CD4-positive, CD25-positive, alpha-beta regulatory T cell (primary cell): ENCODE data around the gene SLC6A11. TPM values are rescaled to one million over a fixed set of nuclear protein-coding genes. Genes with fewer than 3 reads are reported as not detected.

Experiments used
- ATAC-seq, 2 donors: fragments of 150-1000 bp; cut with Tn5 transposase; one replicate each; pipeline ENCODE4 v1.10.0; 2021; ENCODE audit warnings: low read depth in 2 of 2, moderate number of reproducible peaks in 2 of 2, moderate library complexity in 1 of 2
- DNase-seq, 3 donors: peaks; one replicate each; pipeline versions ENCODE4 v3.0.0 to v3.0.0-alpha.2; 2012 to 2022; ENCODE audit warnings: mixed read lengths in 1 of 3
- H3K27ac ChIP-seq: one replicate; pipeline ENCODE4 v1.7.0; 2013; ENCODE audit warnings: mild to moderate bottlenecking, low read length; ENCODE audit not compliant: insufficient read depth, poor library complexity, severe bottlenecking
- H3K27me3 ChIP-seq: one replicate; pipeline ENCODE4 v1.7.0; 2013; ENCODE audit warnings: low read length; ENCODE audit not compliant: control insufficient read depth, insufficient read depth
- H3K36me3 ChIP-seq: one replicate; pipeline ENCODE4 v1.7.0; 2013; ENCODE audit warnings: mild to moderate bottlenecking, low read length, moderate library complexity; ENCODE audit not compliant: control insufficient read depth, insufficient read depth
- H3K4me1 ChIP-seq: 2 replicates; pipeline ENCODE4 v1.7.0; 2013; ENCODE audit warnings: mild to moderate bottlenecking, low read length; ENCODE audit not compliant: insufficient read depth, control insufficient read depth, poor library complexity, severe bottlenecking
- H3K4me3 ChIP-seq: one replicate; pipeline ENCODE4 v1.7.0; 2013; ENCODE audit warnings: low read depth, mild to moderate bottlenecking, low read length, moderate library complexity
- H3K9me3 ChIP-seq, 2 experiments: 1 replicate in 1 of 2; 2 replicates in 1 of 2; pipeline ENCODE4 v1.7.0; 2013; ENCODE audit warnings: low read length in 2 of 2, mild to moderate bottlenecking in 1 of 2, moderate library complexity in 1 of 2; ENCODE audit not compliant: control insufficient read depth in 2 of 2
- H3K27ac Mint-ChIP-seq, 3 donors: one replicate each; pipeline ENCODE4 v1.8.0; 2020 to 2022; ENCODE audit warnings: mild to moderate bottlenecking in 3 of 3, mixed read lengths in 3 of 3, moderate library complexity in 2 of 3
- H3K27me3 Mint-ChIP-seq: one replicate; pipeline ENCODE4 v1.8.0; 2022; ENCODE audit warnings: mild to moderate bottlenecking, mixed read lengths
- H3K36me3 Mint-ChIP-seq: one replicate; pipeline ENCODE4 v1.8.0; 2020; ENCODE audit warnings: mixed read lengths
- H3K4me1 Mint-ChIP-seq, 4 donors: one replicate each; pipeline ENCODE4 v1.8.0; 2020 to 2022; ENCODE audit warnings: mixed read lengths in 4 of 4, mild to moderate bottlenecking in 1 of 4
- H3K4me3 Mint-ChIP-seq, 4 donors: one replicate each; pipeline ENCODE4 v1.8.0; 2020 to 2022; ENCODE audit warnings: mild to moderate bottlenecking in 4 of 4, mixed read lengths in 4 of 4, moderate library complexity in 3 of 4
- H3K9me3 Mint-ChIP-seq, 7 donors: one replicate each; pipeline ENCODE4 v1.8.0; 2020 to 2022; ENCODE audit warnings: mixed read lengths in 7 of 7, mild to moderate bottlenecking in 3 of 7, moderate library complexity in 2 of 7
- polyA plus RNA-seq, 4 donors: library from polyadenylated mRNA; unstranded; fragments of 300-500 nt; fragmentation: Illumina TruSeq; gene quantifications; one replicate each; pipeline ENCODE4 v1.2.3, GENCODE V29; 2021
- total RNA-seq: library from RNA; stranded (reverse); gene quantifications from one replicate; pipeline ENCODE4 v1.2.3, GENCODE V29; 2022

SLC6A11 gene
- total and polyA plus RNA-seq, 5 donors from 2014 or later = not detected

DNA sequence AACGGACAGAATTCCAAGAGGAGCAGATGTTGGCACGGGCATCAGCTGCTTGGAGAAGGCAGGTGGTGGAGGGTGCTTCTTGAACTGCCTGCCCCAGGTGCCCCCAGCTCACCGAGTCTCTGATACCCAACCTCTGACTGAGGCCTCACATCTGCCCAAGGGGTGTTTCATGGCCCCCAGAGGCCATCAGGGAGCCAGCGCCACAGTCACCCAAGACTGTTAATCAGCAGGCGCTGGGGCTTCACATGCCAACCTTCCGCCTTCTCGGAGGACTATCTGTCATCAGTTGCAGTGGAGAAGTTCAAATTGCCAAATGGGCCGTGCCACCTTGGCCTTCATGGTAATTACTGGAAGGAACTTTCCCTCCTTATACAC is 114.6 kb downstream of the SLC6A11 start:
- H3K4me3 Mint-ChIP-seq = no peak overlapping the region
- Histone ChIP-seq H3K27ac (no peak overlapping the region), H3K27me3 (no peaks in the 10 kb centered on the region), H3K4me3 (no peak overlapping the region), H3K36me3 (no peaks in the 10 kb centered on the region), H3K9me3 (no peaks in the 10 kb centered on the region), H3K4me1 (no peaks in the 10 kb centered on the region)
- no peak for ATAC-seq
- no peaks in the 10 kb centered on the region for H3K27me3 Mint-ChIP-seq
- H3K9me3 Mint-ChIP-seq = peaks cover 0 to 3% (median 0%) of the 10 kb centered on the region in 7 donors
- no peaks in the 10 kb centered on the region for H3K4me1 Mint-ChIP-seq
- DNase-seq = no peak
- H3K27ac Mint-ChIP-seq = no peak overlapping the region
- H3K36me3 Mint-ChIP-seq = no peaks in the 10 kb centered on the region

DNA sequence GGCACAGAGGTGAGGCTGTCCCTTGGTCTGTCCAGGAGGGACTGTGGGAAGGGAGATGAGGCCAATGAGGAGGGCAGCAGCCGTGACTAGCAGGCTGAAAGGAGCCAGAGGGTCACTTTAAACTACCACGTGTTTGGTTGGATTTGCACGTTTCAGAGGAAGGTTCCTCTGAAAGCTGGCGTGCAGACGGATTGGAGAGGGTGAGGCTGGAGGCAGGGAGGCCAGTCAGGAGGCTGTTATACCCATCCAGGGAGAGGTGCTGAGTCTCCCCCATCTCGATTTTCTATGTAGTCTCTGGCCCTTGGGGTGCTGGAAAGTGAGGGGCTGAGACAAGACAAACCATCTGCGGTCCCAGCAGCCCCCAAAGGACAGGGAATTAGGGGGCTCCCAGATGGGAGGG is 116.6 kb downstream of the SLC6A11 start:
- no peaks in the 10 kb centered on the region for H3K36me3 ChIP-seq
- no peak for ATAC-seq

GRCh38 chr3:10933021-10933420 is 117.0 kb downstream of the SLC6A11 start:
- no peak for ATAC-seq

More for the DNA sequence above, 116.6 kb downstream of the SLC6A11 start:
- DNase-seq = no peak
- Mint-ChIP-seq H3K36me3 (no peaks in the 10 kb centered on the region), H3K27ac (no peak overlapping the region), H3K4me3 (no peak overlapping the region), H3K4me1 (no peaks in the 10 kb centered on the region), H3K9me3 (peaks cover 0 to 1% (median 0%) of the 10 kb centered on the region in 7 donors), H3K27me3 (no peaks in the 10 kb centered on the region)
- H3K4me3 ChIP-seq = no peak overlapping the region
- no peaks in the 10 kb centered on the region for H3K4me1 ChIP-seq
- no peaks in the 10 kb centered on the region for H3K27me3 ChIP-seq
- H3K9me3 ChIP-seq = no peaks in the 10 kb centered on the region
- no peak overlapping the region for H3K27ac ChIP-seq

GRCh38 chr3:10933470-10933804 is 117.4 kb downstream of the SLC6A11 start:
- Mint-ChIP-seq H3K27ac (no peak overlapping the region), H3K36me3 (no peaks in the 10 kb centered on the region), H3K9me3 (peaks cover 0 to 1% (median 0%) of the 10 kb centered on the region in 7 donors), H3K27me3 (no peaks in the 10 kb centered on the region), H3K4me3 (no peak overlapping the region), H3K4me1 (no peaks in the 10 kb centered on the region)
- Histone ChIP-seq H3K27me3 (no peaks in the 10 kb centered on the region), H3K4me3 (no peak overlapping the region), H3K27ac (no peak overlapping the region), H3K9me3 (no peaks in the 10 kb centered on the region), H3K36me3 (no peaks in the 10 kb centered on the region), H3K4me1 (no peaks in the 10 kb centered on the region)
- ATAC-seq = no peak
- no peak for DNase-seq

More at GRCh38 chr3:10933021-10933420, 117.0 kb downstream of the SLC6A11 start:
- no peaks in the 10 kb centered on the region for H3K9me3 ChIP-seq
- DNase-seq = no peak
- H3K27ac ChIP-seq = no peak overlapping the region
- no peaks in the 10 kb centered on the region for H3K27me3 Mint-ChIP-seq
- no peaks in the 10 kb centered on the region for H3K4me1 ChIP-seq
- H3K27ac Mint-ChIP-seq = no peak overlapping the region
- no peaks in the 10 kb centered on the region for H3K27me3 ChIP-seq
- no peaks in the 10 kb centered on the region for H3K36me3 ChIP-seq
- H3K4me1 Mint-ChIP-seq = no peaks in the 10 kb centered on the region
- H3K4me3 ChIP-seq = no peak overlapping the region
- no peaks in the 10 kb centered on the region for H3K36me3 Mint-ChIP-seq
- no peak overlapping the region for H3K4me3 Mint-ChIP-seq
- peaks cover 0 to 1% (median 0%) of the 10 kb centered on the region in 7 donors for H3K9me3 Mint-ChIP-seq

- DNase-seq = no peak
- no peak overlapping the region for H3K27ac Mint-ChIP-seq
- no peak for ATAC-seq
- H3K27ac ChIP-seq = no peak overlapping the region
- H3K36me3 ChIP-seq = no peaks in the 10 kb centered on the region
- no peaks in the 10 kb centered on the region for H3K4me1 Mint-ChIP-seq
- no peak overlapping the region for H3K4me3 Mint-ChIP-seq
- no peaks in the 10 kb centered on the region for H3K27me3 ChIP-seq
- no peaks in the 10 kb centered on the region for H3K27me3 Mint-ChIP-seq
- no peaks in the 10 kb centered on the region for H3K36me3 Mint-ChIP-seq
- H3K9me3 ChIP-seq = no peaks in the 10 kb centered on the region
- no peaks in the 10 kb centered on the region for H3K4me1 ChIP-seq
- no peak overlapping the region for H3K4me3 ChIP-seq
- peaks cover 0 to 1% (median 0%) of the 10 kb centered on the region in 7 donors for H3K9me3 Mint-ChIP-seq
Observed at GRCh38 chr3:10933805-10934481, 117.9 kb downstream of the SLC6A11 start.

DNA sequence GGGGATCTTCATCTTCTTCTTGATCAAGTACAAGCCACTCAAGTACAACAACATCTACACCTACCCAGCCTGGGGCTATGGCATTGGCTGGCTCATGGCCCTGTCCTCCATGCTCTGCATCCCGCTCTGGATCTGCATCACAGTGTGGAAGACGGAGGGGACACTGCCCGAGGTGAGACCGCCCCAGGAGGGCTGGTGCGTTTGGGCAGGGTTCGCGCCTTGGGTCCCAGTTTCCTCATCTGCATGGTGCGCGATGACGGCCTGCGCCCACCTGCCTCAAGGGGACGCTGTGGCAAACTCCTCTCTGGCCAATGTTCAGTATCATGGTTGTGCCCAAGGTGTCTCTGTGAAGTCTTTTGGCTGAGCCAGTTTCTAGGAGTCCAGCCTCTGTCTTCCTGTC is 119.0 kb downstream of the SLC6A11 start:
- no peak overlapping the region for H3K4me3 ChIP-seq
- no peaks in the 10 kb centered on the region for H3K36me3 ChIP-seq
- no peaks in the 10 kb centered on the region for H3K4me1 ChIP-seq
- H3K9me3 ChIP-seq = no peaks in the 10 kb centered on the region
- H3K27me3 ChIP-seq = no peaks in the 10 kb centered on the region
- Mint-ChIP-seq H3K27ac (no peak overlapping the region), H3K4me1 (no peaks in the 10 kb centered on the region), H3K36me3 (no peaks in the 10 kb centered on the region), H3K4me3 (no peak overlapping the region), H3K27me3 (no peaks in the 10 kb centered on the region), H3K9me3 (peaks cover 0 to under 1% (median 0%) of the 10 kb centered on the region in 7 donors)
- H3K27ac ChIP-seq = no peak overlapping the region
- ATAC-seq (no peak), DNase-seq (no peak)

DNA sequence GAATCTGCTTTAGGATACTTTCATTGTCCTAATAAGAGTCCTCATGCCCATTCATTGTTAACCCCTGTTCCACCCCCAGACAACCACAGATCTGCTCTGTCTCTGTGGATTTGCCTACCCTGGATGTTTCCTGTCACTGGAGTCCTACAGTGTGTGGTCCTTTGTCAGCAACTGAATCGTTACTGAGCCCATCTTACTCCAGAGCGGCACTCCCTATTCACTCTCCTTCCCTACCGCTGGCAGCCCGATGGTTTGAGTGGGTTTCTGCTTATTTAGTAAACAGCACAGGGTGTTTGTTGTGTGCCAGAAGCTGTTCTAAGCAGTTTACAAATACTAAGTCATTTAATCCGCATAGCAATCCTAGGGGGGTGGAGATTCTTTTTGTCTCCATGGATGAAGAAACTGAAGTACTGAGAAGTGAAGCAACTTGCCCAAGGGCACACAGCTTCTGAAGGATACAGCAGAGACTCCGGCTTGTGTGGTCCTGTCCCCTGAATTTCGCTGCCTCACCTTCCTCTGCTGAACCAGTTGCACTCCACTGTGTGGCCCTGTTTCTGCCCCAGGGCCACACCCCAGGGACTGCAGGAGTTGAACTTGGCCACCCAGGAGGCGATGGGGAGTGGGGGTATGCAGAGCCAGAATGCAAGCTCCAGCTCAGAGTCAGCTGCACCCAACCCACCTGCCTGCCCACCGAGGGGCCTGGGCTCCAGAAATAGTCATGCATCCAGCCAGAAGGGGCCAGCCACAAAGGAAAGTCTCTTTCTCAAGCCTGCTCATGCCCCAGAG is 120.0 kb downstream of the SLC6A11 start:
- Histone ChIP-seq H3K4me3 (no peak overlapping the region), H3K36me3 (no peaks in the 10 kb centered on the region), H3K9me3 (no peaks in the 10 kb centered on the region), H3K27me3 (no peaks in the 10 kb centered on the region), H3K4me1 (no peaks in the 10 kb centered on the region), H3K27ac (no peak overlapping the region)
- no peaks in the 10 kb centered on the region for H3K27me3 Mint-ChIP-seq
- DNase-seq (no peak), ATAC-seq (no peak)
- H3K27ac Mint-ChIP-seq = no peak overlapping the region
- no peaks in the 10 kb centered on the region for H3K36me3 Mint-ChIP-seq
- no peaks in the 10 kb centered on the region for H3K9me3 Mint-ChIP-seq
- H3K4me3 Mint-ChIP-seq = no peak overlapping the region
- no peaks in the 10 kb centered on the region for H3K4me1 Mint-ChIP-seq

- no peaks in the 10 kb centered on the region for H3K36me3 ChIP-seq
- no peak for ATAC-seq
- H3K4me1 ChIP-seq = no peaks in the 10 kb centered on the region
- no peaks in the 10 kb centered on the region for H3K36me3 Mint-ChIP-seq
- no peaks in the 10 kb centered on the region for H3K9me3 Mint-ChIP-seq
- no peak overlapping the region for H3K4me3 ChIP-seq
- no peak overlapping the region for H3K27ac ChIP-seq
- no peak for DNase-seq
- H3K27me3 Mint-ChIP-seq = peaks cover 2% of the 10 kb centered on the region
- no peaks in the 10 kb centered on the region for H3K9me3 ChIP-seq
- no peaks in the 10 kb centered on the region for H3K27me3 ChIP-seq
- no peak overlapping the region for H3K4me3 Mint-ChIP-seq
- no peak overlapping the region for H3K27ac Mint-ChIP-seq
- no peaks in the 10 kb centered on the region for H3K4me1 Mint-ChIP-seq
Observed at GRCh38 chr3:10936686-10937085, 120.7 kb downstream of the SLC6A11 start.
